HepG2 (cell line): ENCODE measurements around the gene STAM. TPM values are rescaled to one million over a fixed set of nuclear protein-coding genes. Genes with fewer than 3 reads are reported as not detected.
A peak's percentile ranks its signal among the peaks of the same experiment; 100 is the strongest.

Experiments used
- ATAC-seq: fragments of 200-7000 bp; cut with Tn5 transposase; 3 replicates; pipeline ENCODE4 v1.9.1; 2020; ENCODE audit warnings: mild to moderate bottlenecking, moderate library complexity
- BruUV-seq: library from RNA; stranded (reverse); fragments of 400-500 nt; replicated peaks from 2 replicates; lab custom pipeline; 2021; lab: Mats Ljungman, UMichigan
- CTCF ChIA-PET: fragments of 300-600 bp; formaldehyde crosslinking; extraction: SDS; loops from one replicate; lab custom pipeline; 2021; ENCODE audit warnings: low total read pairs, inconsistent platforms, low intra/inter-chr PET ratio; lab: Yijun Ruan, JAX
- POLR2A ChIA-PET: fragments of 350-600 bp; sonication (Branson Sonifier 250); formaldehyde crosslinking; loops from one replicate; lab custom pipeline; 2020; ENCODE audit warnings: antibody characterized with exemption, inconsistent platforms; lab: Yijun Ruan, JAX
- DNase-seq: peaks from one replicate; pipeline ENCODE4 v3.0.0-alpha.2; 2015; ENCODE audit warnings: low spot score
- FAIRE-seq: peaks from 3 replicates; lab custom pipeline; 2011; peaks lifted over from hg19 to GRCh38; lab: Jason Lieb, UNC
- H2AFZ ChIP-seq: one replicate; pipeline ENCODE4 v1.6.1; 2011; ENCODE audit warnings: low read length, inconsistent platforms
- H3K27ac ChIP-seq: fragments of 300-600 bp; 3 replicates; pipeline ENCODE4 v1.8.0; 2011; ENCODE audit warnings: mixed run types, mild to moderate bottlenecking, mixed read lengths, low read length, inconsistent platforms; ENCODE audit not compliant: insufficient read depth; ENCODE audit errors: extremely low read length
- H3K27me3 ChIP-seq, 2 experiments: fragments of 200-600 bp in 1 of 2; 2 replicates in 1 of 2; 3 replicates in 1 of 2; pipeline versions ENCODE4 v1.6.0 to v1.8.0; 2011; ENCODE audit warnings: low read length in 2 of 2, mild to moderate bottlenecking in 2 of 2, moderate library complexity in 2 of 2, inconsistent platforms in 1 of 2; ENCODE audit not compliant: insufficient read depth in 2 of 2, control insufficient read depth in 1 of 2
- H3K36me3 ChIP-seq, 2 experiments: fragments of 200-600 bp in 1 of 2; replicated peaks in 1 of 2; 2 replicates in 1 of 2; 3 replicates in 1 of 2; pipeline versions ENCODE4 v1.5.1 to v1.8.0; 2011; ENCODE audit warnings: low read length in 2 of 2, inconsistent platforms in 1 of 2; ENCODE audit not compliant: insufficient read depth in 2 of 2, control insufficient read depth in 1 of 2
- H3K4me1 ChIP-seq: 2 replicates; pipeline ENCODE4 v1.5.1; 2012; ENCODE audit warnings: low read length, inconsistent platforms; ENCODE audit not compliant: insufficient read depth
- H3K4me2 ChIP-seq: 2 replicates; pipeline ENCODE4 v1.6.0; 2011; ENCODE audit warnings: low read depth, low read length, inconsistent platforms
- H3K4me3 ChIP-seq, 3 experiments: fragments of 200-600 bp in 1 of 3; sonication (generic), shearing (Covaris generic) in 1 of 3; replicated peaks in 1 of 3; 2 replicates each; pipeline ENCODE4 v1.5.1; 2011 to 2016; ENCODE audit warnings: low read length in 3 of 3, inconsistent platforms in 2 of 3, low read depth in 2 of 3, mild to moderate bottlenecking in 2 of 3, control low read depth in 1 of 3, mixed read lengths in 1 of 3; ENCODE audit not compliant: insufficient read depth in 1 of 3
- H3K79me2 ChIP-seq: one replicate; pipeline ENCODE4 v1.6.1; 2011; ENCODE audit warnings: low read length, inconsistent platforms; ENCODE audit not compliant: insufficient read depth
- H3K9ac ChIP-seq: 2 replicates; pipeline ENCODE4 v1.6.0; 2011; ENCODE audit warnings: mild to moderate bottlenecking, low read depth, low read length, inconsistent platforms; ENCODE audit not compliant: insufficient read depth
- H3K9me3 ChIP-seq: 2 replicates; pipeline ENCODE4 v1.5.1; 2012; ENCODE audit warnings: mild to moderate bottlenecking, low read length
- H4K20me1 ChIP-seq: 2 replicates; pipeline ENCODE4 v1.6.0; 2011; ENCODE audit warnings: inconsistent platforms, mild to moderate bottlenecking, low read length, moderate library complexity; ENCODE audit not compliant: insufficient read depth
- ASH2L ChIP-seq: fragments of 300-600, 200-600 bp; sonication (generic); IDR thresholded peaks from 2 replicates; pipeline ENCODE4 v1.7.0; 2017; ENCODE audit warnings: low read depth, mild to moderate bottlenecking, moderate library complexity, mixed read lengths, low read length; ENCODE audit not compliant: insufficient read length
- BRF2 ChIP-seq: sonication (generic); formaldehyde crosslinking; IDR thresholded peaks from 2 replicates; pipeline ENCODE4 v1.8.1; 2022; ENCODE audit warnings: mild to moderate bottlenecking, missing genetic modification reagents
- CHD2 ChIP-seq: IDR thresholded peaks from 2 replicates; pipeline ENCODE4 v1.6.1; 2011; ENCODE audit warnings: low read depth, low read length, improper control_type of control experiment
- DNMT1 ChIP-seq: sonication (generic); formaldehyde crosslinking; IDR thresholded peaks from 2 replicates; pipeline ENCODE4 v1.5.1; 2020; ENCODE audit warnings: mild to moderate bottlenecking, missing genetic modification reagents
- FOXA3 ChIP-seq: IDR thresholded peaks from 2 replicates; pipeline ENCODE4 v1.6.1; 2016; ENCODE audit warnings: missing genetic modification reagents, missing compliant biosample characterization
- RAD21 ChIP-seq: fragments of 450-650 bp; formaldehyde crosslinking; IDR thresholded peaks from 2 replicates; pipeline ENCODE4 v1.5.0; 2020; ENCODE audit warnings: mild to moderate bottlenecking
- RFXANK ChIP-seq: IDR thresholded peaks from 2 replicates; pipeline ENCODE4 v1.6.1; 2016
- SMC3 ChIP-seq: IDR thresholded peaks from 2 replicates; pipeline ENCODE4 v1.6.1; 2011; ENCODE audit warnings: low read length, improper control_type of control experiment
- STAG1 ChIP-seq: sonication (generic); formaldehyde crosslinking; IDR thresholded peaks from 2 replicates; pipeline ENCODE4 v1.4.0; 2020; ENCODE audit warnings: missing genetic modification reagents
- ZBED4 ChIP-seq: sonication (generic); formaldehyde crosslinking; IDR thresholded peaks from 2 replicates; pipeline ENCODE4 v1.4.0; 2020; ENCODE audit warnings: missing genetic modification reagents, borderline replicate concordance
- ZNF136 ChIP-seq: sonication (generic); formaldehyde crosslinking; IDR thresholded peaks from 2 replicates; pipeline ENCODE4 v1.8.1; 2022; ENCODE audit warnings: low read depth, mild to moderate bottlenecking, moderate library complexity, missing genetic modification reagents
- ZNF432 ChIP-seq: sonication (generic); formaldehyde crosslinking; IDR thresholded peaks from 2 replicates; pipeline ENCODE4 v1.5.0; 2020; ENCODE audit warnings: missing genetic modification reagents, mild to moderate bottlenecking, borderline replicate concordance
- WGBS: methylation state at CpG from one replicate; pipeline ENCODE4 v1.1.6; 2017; ENCODE audit warnings: low lambda C conversion rate; 5-methylcytosine and 5-hydroxymethylcytosine counted together
- in situ Hi-C: cut with HindIII; loops from 2 replicates; pipeline ENCODE4 v1.10.0; 2017; ENCODE audit warnings: low pct_unique_long_range_greater_than_20kb; ENCODE audit not compliant: extremely low pct_ligation_motif_present
- intact Hi-C: fragments of 100-400 bp; cut with micrococcal nuclease; formaldehyde crosslinking; loops from one replicate; pipeline ENCODE4 v1.10.0; 2022; ENCODE audit not compliant: unreplicated experiment
- polyA plus RNA-seq, 8 experiments: library from polyadenylated mRNA; depleted of rRNA in 3 of 8; stranded (reverse) in 7 of 8; unstranded in 1 of 8; fragments of >200 nt; fragmentation: Illumina TruSeq in 4 of 8; extraction: Trizol in 4 of 8; gene quantifications; 2 replicates each; pipeline versions ENCODE4 v1.2.1 to v1.2.3, GENCODE V29; 2011 to 2016; ENCODE audit warnings: low read depth in 4 of 8, missing spikeins in 1 of 8, mixed read lengths in 1 of 8; ENCODE audit not compliant: insufficient read depth in 1 of 8
- total RNA-seq, 5 experiments: library from RNA; depleted of rRNA; stranded (reverse); fragments of >200 nt; fragmentation: Illumina TruSeq; extraction: Trizol; gene quantifications; 2 replicates each; pipeline ENCODE4 v1.2.3, GENCODE V29; 2016; ENCODE audit warnings: low read depth in 1 of 5
- TF ChIP-seq, protein P1 (sequence below): IDR thresholded peaks from 2 replicates; pipeline ENCODE4 v1.6.1; 2016; ENCODE audit warnings: mild to moderate bottlenecking
- TF ChIP-seq, protein P2 (sequence below): sonication (generic); formaldehyde crosslinking; IDR thresholded peaks from 2 replicates; pipeline ENCODE4 v1.5.0; 2020; ENCODE audit warnings: mild to moderate bottlenecking, missing genetic modification reagents, moderate library complexity

The STAM gene
- total and polyA plus RNA-seq, 2 of the 13 experiments (the other 11 are each of a cell fraction or from before 2014, with no cell fraction given) = 19.5 to 25.1 TPM

DNA sequence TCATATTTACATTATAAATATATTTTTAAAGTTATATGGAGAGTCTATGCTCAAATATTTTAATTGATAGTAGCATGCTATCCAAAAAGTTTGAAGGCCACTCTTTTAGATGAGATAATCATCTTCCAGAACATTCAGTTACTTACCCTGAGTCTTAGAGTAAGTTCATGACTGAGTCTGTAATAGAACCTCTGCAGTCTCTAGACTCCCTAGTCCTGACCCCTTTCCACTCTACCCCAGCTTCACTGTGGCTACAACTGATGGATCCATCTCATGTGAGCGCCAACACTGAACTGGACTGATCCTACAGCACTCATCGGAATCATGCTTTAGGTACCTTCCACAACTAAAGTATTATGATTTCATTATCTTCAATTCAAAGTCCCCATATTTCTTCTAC lies 36.9 kb upstream of the STAM start (continued):
- TF ChIP-seq ZBED4 (CRISPR knock-in tag) = no peak
- TF ChIP-seq RAD21 (CRISPR knock-in tag) = no peak
- TF ChIP-seq FOXA3 (CRISPR knock-in tag) = no peak
- TF ChIP-seq ASH2L = no peak
- no peak for TF ChIP-seq CHD2
- no peak for TF ChIP-seq ZNF432 (CRISPR knock-in tag)

- no peak overlapping the region for H2AFZ ChIP-seq
- H3K36me3 ChIP-seq = 0 out of 5 replicates have a peak, but pooled peaks cover 0 to 3% of the 10 kb centered on the region in 2 experiments
- H4K20me1 ChIP-seq = no peaks in the 10 kb centered on the region; the same call in 1 of the 2 replicates
- no peak overlapping the region for H3K4me3 ChIP-seq
- CTCF ChIA-PET = interaction anchor here (2.1 to 2.7 kb wide), 3 partner anchors 129 to 497 kb away, joined by 8 to 43 read pairs (median 17); no protein-coding TSS in a partner anchor
- no peaks in the 10 kb centered on the region for H3K9me3 ChIP-seq
- POLR2A ChIA-PET = no interaction called here
- H3K9ac ChIP-seq = no peak overlapping the region
- intact Hi-C loops (loop anchor here (1.0 to 10.0 kb wide), 3 partner anchors 136 to 607 kb away; no protein-coding TSS in a partner anchor), in situ Hi-C loops (loop anchor here (5.0 to 25.0 kb wide), 3 partner anchors 135 to 607 kb away; no protein-coding TSS in a partner anchor)
- no peaks in the 10 kb centered on the region for H3K4me1 ChIP-seq
- ATAC-seq = peak; percentile 88
- H3K79me2 ChIP-seq = no peaks in the 10 kb centered on the region
- H3K27ac ChIP-seq = no peak overlapping the region
- peak; percentile 77 for FAIRE-seq
- DNase-seq = peak; percentile 45
- no peaks in the 10 kb centered on the region for H3K27me3 ChIP-seq
- WGBS = 63% methylated on average over 9 of the region's 9 CpGs
- H3K4me2 ChIP-seq = no peak overlapping the region
- BruUV-seq = no TSS peak
- TF ChIP-seq BRF2 (CRISPR knock-in tag) (no peak), ZNF136 (CRISPR knock-in tag) (no peak), DNMT1 (CRISPR knock-in tag) (no peak), STAG1 (peak; percentile 89), RAD21 (CRISPR knock-in tag) (peak; percentile 66), FOXA3 (CRISPR knock-in tag) (0 out of 2 replicates have a peak, but pooled peaks have one; percentile 12), SMC3 (peak; percentile 75), RFXANK (CRISPR knock-in tag) (no peak)
- TF ChIP-seq, protein P1, sequence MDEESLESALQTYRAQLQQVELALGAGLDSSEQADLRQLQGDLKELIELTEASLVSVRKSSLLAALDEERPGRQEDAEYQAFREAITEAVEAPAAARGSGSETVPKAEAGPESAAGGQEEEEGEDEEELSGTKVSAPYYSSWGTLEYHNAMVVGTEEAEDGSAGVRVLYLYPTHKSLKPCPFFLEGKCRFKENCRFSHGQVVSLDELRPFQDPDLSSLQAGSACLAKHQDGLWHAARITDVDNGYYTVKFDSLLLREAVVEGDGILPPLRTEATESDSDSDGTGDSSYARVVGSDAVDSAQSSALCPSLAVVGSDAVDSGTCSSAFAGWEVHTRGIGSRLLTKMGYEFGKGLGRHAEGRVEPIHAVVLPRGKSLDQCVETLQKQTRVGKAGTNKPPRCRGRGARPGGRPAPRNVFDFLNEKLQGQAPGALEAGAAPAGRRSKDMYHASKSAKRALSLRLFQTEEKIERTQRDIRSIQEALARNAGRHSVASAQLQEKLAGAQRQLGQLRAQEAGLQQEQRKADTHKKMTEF (CRISPR knock-in tag) = 0 out of 2 replicates have a peak, but pooled peaks have one; percentile 18
- TF ChIP-seq, protein P2, sequence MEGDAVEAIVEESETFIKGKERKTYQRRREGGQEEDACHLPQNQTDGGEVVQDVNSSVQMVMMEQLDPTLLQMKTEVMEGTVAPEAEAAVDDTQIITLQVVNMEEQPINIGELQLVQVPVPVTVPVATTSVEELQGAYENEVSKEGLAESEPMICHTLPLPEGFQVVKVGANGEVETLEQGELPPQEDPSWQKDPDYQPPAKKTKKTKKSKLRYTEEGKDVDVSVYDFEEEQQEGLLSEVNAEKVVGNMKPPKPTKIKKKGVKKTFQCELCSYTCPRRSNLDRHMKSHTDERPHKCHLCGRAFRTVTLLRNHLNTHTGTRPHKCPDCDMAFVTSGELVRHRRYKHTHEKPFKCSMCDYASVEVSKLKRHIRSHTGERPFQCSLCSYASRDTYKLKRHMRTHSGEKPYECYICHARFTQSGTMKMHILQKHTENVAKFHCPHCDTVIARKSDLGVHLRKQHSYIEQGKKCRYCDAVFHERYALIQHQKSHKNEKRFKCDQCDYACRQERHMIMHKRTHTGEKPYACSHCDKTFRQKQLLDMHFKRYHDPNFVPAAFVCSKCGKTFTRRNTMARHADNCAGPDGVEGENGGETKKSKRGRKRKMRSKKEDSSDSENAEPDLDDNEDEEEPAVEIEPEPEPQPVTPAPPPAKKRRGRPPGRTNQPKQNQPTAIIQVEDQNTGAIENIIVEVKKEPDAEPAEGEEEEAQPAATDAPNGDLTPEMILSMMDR (CRISPR knock-in tag) = peak; percentile 86
These were observed 36.2 kb upstream of the STAM start for GRCh38 chr10:17607603-17608332.
